HEK293 (cell line): ENCODE results near the gene C19orf44.

Source experiments
- GFI1B ChIP-seq: fragments of 450-650 bp; formaldehyde crosslinking; IDR thresholded peaks from 2 replicates; pipeline ENCODE4 v1.5.1; 2016; ENCODE audit warnings: missing biosample characterization, missing genetic modification characterization
- OSR2 ChIP-seq: fragments of 450-650 bp; formaldehyde crosslinking; IDR thresholded peaks from 2 replicates; pipeline ENCODE4 v1.5.1; 2016; ENCODE audit warnings: missing biosample characterization, missing genetic modification characterization
- YY1 ChIP-seq: fragments of 450-650 bp; formaldehyde crosslinking; IDR thresholded peaks from 2 replicates; pipeline ENCODE4 v1.5.1; 2018; ENCODE audit warnings: missing biosample characterization, missing genetic modification characterization
- ZNF169 ChIP-seq: fragments of 450-650 bp; formaldehyde crosslinking; IDR thresholded peaks from 2 replicates; pipeline ENCODE4 v1.5.1; 2016; ENCODE audit warnings: missing biosample characterization, missing genetic modification characterization
- ZNF274 ChIP-seq, 2 experiments: fragments of 200-500 bp in 1 of 2; fragments of 450-650 bp in 1 of 2; sonication (Bioruptor generic) in 1 of 2; formaldehyde crosslinking in 1 of 2; IDR thresholded peaks; 2 replicates each; pipeline versions ENCODE4 v1.5.1 to v1.6.1; 2014 to 2016; ENCODE audit warnings: borderline replicate concordance in 1 of 2, inconsistent platforms in 1 of 2, low read length in 1 of 2, missing biosample characterization in 1 of 2, missing genetic modification characterization in 1 of 2
- ZNF302 ChIP-seq: fragments of 450-650 bp; formaldehyde crosslinking; IDR thresholded peaks from 2 replicates; pipeline ENCODE4 v1.5.1; 2016; ENCODE audit warnings: missing biosample characterization, missing genetic modification characterization, low read depth
- ZNF366 ChIP-seq: fragments of 450-650 bp; formaldehyde crosslinking; conservative IDR thresholded peaks from 2 replicates; pipeline ENCODE4 v1.5.1; 2016; ENCODE audit warnings: missing biosample characterization, missing genetic modification characterization
- ZNF48 ChIP-seq: fragments of 450-650 bp; formaldehyde crosslinking; IDR thresholded peaks from 2 replicates; pipeline ENCODE4 v1.5.1; 2016; ENCODE audit warnings: missing biosample characterization, missing genetic modification characterization
- ZNF701 ChIP-seq: fragments of 450-650 bp; formaldehyde crosslinking; IDR thresholded peaks from 2 replicates; pipeline ENCODE4 v1.5.1; 2016; ENCODE audit warnings: missing biosample characterization, missing genetic modification characterization
- TF ChIP-seq, protein P1 (sequence below): fragments of 450-650 bp; formaldehyde crosslinking; IDR thresholded peaks from 2 replicates; pipeline ENCODE4 v1.5.1; 2016; ENCODE audit warnings: missing biosample characterization, missing genetic modification characterization

DNA sequence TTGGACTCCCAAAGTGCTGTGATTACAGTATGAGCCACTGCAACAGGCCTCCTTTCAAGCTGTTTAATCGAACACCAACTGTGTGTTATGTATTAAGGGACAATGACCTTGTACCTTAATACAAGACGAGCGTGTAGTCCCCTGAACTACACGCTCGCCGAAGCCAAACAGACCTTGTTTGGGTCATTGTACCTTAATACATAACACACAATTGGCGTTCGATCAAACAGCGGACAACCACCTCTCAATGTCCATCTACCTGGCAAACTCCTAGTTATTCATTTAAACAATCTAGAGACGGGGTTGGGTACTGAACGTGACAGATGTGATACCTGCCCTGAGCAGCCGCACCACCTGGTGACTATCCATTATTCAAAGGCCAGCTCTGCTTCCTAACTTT lies 44.8 kb downstream of the C19orf44 start:
- no peak for TF ChIP-seq ZNF48 (tag by site-specific recombination)
- TF ChIP-seq, protein P1, sequence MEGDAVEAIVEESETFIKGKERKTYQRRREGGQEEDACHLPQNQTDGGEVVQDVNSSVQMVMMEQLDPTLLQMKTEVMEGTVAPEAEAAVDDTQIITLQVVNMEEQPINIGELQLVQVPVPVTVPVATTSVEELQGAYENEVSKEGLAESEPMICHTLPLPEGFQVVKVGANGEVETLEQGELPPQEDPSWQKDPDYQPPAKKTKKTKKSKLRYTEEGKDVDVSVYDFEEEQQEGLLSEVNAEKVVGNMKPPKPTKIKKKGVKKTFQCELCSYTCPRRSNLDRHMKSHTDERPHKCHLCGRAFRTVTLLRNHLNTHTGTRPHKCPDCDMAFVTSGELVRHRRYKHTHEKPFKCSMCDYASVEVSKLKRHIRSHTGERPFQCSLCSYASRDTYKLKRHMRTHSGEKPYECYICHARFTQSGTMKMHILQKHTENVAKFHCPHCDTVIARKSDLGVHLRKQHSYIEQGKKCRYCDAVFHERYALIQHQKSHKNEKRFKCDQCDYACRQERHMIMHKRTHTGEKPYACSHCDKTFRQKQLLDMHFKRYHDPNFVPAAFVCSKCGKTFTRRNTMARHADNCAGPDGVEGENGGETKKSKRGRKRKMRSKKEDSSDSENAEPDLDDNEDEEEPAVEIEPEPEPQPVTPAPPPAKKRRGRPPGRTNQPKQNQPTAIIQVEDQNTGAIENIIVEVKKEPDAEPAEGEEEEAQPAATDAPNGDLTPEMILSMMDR, result no peak
- no peak for TF ChIP-seq OSR2
- TF ChIP-seq GFI1B (tag by site-specific recombination), result no peak
- no peak for TF ChIP-seq YY1 (tag by site-specific recombination)
- TF ChIP-seq ZNF366 (tag by site-specific recombination), result no peak
- no peak for TF ChIP-seq ZNF274 (IDR thresholded peaks at IDR 0.05; ENCODE audit: low read length)
- TF ChIP-seq ZNF274 (tag by site-specific recombination; IDR thresholded peaks at IDR 0.05; ENCODE audit: borderline replicate concordance), result no peak
- TF ChIP-seq ZNF169 (tag by site-specific recombination), result no peak
- TF ChIP-seq ZNF302 (tag by site-specific recombination), result no peak
- no peak for TF ChIP-seq ZNF701
